HL-60 (cell line): ENCODE results near the gene INPP5J.

ENCODE experiments used
- POLR2AphosphoS5 ChIP-seq: IDR thresholded peaks from 2 replicates; pipeline ENCODE4 v1.6.1; 2012; ENCODE audit warnings: low read depth
- SPI1 ChIP-seq: IDR thresholded peaks from 2 replicates; pipeline ENCODE4 v1.6.1; 2012; ENCODE audit warnings: low read depth, mild to moderate bottlenecking, borderline replicate concordance
- TF ChIP-seq, protein P1 (sequence below): IDR thresholded peaks from one replicate; pipeline ENCODE4 v1.5.1; 2011; ENCODE audit warnings: low read length, control low read depth, inconsistent platforms; ENCODE audit not compliant: insufficient read depth
- TF ChIP-seq, protein P2 (sequence below): IDR thresholded peaks from 2 replicates; pipeline ENCODE4 v1.6.1; 2012; ENCODE audit warnings: low read depth; ENCODE audit not compliant: insufficient replicate concordance

DNA sequence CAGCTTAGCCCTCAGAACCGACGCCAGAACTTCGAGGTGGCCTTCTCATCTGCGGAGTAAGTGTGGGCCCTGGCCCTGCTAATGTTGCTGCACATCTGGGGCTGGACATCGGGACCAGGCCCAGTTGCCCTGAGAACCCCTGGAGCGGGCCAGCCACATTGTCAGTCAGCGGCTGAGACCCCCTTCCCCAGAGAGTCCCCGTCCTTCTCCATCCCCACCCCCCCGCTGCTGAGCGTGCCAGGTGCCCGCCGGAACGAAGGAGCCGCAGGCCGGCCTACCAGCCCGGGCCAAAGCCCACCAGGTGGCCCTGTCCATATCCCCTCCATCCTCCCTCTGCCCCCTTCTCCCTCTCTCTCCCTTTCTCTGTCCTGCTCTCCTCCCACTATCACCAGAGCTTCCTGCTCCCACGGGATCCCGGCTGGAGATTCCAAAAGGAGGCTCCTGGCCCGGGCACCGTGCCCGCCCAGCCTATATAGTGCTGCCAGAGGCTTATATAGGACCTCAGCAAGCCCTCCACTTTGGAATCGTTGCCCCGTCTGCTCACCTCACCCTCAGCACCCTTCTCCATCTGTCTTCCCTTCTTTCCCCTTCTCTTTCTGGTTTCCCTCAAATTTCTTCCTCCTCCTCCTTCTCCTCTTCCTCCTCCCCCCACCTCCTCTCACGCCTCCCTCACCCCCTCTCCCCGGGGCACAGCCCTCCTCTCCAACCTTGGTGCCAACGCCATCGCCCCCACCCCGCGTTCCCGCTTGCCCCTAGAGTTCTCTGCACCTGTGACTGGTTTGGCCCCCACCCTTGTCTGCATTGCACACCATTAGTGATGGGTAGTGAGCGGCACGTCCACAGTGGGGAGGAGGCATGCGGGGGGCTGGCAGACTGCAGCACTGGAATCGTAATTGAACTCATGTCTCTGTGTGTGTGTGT is 22.7 kb upstream of the INPP5J start:
- TF ChIP-seq POLR2AphosphoS5 = no peak
- TF ChIP-seq, protein P1, sequence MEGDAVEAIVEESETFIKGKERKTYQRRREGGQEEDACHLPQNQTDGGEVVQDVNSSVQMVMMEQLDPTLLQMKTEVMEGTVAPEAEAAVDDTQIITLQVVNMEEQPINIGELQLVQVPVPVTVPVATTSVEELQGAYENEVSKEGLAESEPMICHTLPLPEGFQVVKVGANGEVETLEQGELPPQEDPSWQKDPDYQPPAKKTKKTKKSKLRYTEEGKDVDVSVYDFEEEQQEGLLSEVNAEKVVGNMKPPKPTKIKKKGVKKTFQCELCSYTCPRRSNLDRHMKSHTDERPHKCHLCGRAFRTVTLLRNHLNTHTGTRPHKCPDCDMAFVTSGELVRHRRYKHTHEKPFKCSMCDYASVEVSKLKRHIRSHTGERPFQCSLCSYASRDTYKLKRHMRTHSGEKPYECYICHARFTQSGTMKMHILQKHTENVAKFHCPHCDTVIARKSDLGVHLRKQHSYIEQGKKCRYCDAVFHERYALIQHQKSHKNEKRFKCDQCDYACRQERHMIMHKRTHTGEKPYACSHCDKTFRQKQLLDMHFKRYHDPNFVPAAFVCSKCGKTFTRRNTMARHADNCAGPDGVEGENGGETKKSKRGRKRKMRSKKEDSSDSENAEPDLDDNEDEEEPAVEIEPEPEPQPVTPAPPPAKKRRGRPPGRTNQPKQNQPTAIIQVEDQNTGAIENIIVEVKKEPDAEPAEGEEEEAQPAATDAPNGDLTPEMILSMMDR = no peak
- TF ChIP-seq, protein P2, sequence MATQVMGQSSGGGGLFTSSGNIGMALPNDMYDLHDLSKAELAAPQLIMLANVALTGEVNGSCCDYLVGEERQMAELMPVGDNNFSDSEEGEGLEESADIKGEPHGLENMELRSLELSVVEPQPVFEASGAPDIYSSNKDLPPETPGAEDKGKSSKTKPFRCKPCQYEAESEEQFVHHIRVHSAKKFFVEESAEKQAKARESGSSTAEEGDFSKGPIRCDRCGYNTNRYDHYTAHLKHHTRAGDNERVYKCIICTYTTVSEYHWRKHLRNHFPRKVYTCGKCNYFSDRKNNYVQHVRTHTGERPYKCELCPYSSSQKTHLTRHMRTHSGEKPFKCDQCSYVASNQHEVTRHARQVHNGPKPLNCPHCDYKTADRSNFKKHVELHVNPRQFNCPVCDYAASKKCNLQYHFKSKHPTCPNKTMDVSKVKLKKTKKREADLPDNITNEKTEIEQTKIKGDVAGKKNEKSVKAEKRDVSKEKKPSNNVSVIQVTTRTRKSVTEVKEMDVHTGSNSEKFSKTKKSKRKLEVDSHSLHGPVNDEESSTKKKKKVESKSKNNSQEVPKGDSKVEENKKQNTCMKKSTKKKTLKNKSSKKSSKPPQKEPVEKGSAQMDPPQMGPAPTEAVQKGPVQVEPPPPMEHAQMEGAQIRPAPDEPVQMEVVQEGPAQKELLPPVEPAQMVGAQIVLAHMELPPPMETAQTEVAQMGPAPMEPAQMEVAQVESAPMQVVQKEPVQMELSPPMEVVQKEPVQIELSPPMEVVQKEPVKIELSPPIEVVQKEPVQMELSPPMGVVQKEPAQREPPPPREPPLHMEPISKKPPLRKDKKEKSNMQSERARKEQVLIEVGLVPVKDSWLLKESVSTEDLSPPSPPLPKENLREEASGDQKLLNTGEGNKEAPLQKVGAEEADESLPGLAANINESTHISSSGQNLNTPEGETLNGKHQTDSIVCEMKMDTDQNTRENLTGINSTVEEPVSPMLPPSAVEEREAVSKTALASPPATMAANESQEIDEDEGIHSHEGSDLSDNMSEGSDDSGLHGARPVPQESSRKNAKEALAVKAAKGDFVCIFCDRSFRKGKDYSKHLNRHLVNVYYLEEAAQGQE = no peak
- no peak for TF ChIP-seq SPI1
